ENCODE measurements around the gene CCDC57.
A peak's percentile ranks its signal among the peaks of the same experiment; 100 is the strongest.

CCDC57 gene

GRCh38 chr17:82056729-82057621 is 155.7 kb downstream of the CCDC57 start:
- DNase-seq, result no peak

GRCh38 chr17:82055965-82056728 is 156.5 kb downstream of the CCDC57 start:
- DNase-seq, result no peak

- no peak for DNase-seq
Observed at GRCh38 chr17:82055023-82055964, 157.3 kb downstream of the CCDC57 start.

- no peak for DNase-seq
Observed at GRCh38 chr17:82054351-82055022, 158.2 kb downstream of the CCDC57 start.

- no peak for DNase-seq
Observed at GRCh38 chr17:82053556-82054263, 158.9 kb downstream of the CCDC57 start.

- no peak for DNase-seq
Observed at GRCh38 chr17:82053130-82053529, 159.5 kb downstream of the CCDC57 start.

- no peak for DNase-seq
Observed at GRCh38 chr17:82052638-82053059, 160.0 kb downstream of the CCDC57 start.

GRCh38 chr17:82051776-82052637 is 160.6 kb downstream of the CCDC57 start, which contains the start of the genes GPS1 and RFNG:
TSS of gene GPS1 (plus strand) at chr17:82051898. CDS start at chr17:82051932, 34 bp downstream.
TSS of gene RFNG (minus strand) at chr17:82051811. CDS start at chr17:82051766, 45 bp downstream.
- DNase-seq, result peak; percentile 28

Data from GDM1 (cell line).